Mesenchymal stem cell (in vitro differentiated cells and primary cell): ENCODE measurements around the gene AQP10.
"Not testable (repeated sequence)": the region's sequence is repeated elsewhere in the genome, so short reads cannot be mapped to it uniquely, and the experiment has no call there.

Experiments used
- DNase-seq: peaks from one replicate; pipeline ENCODE4 v3.0.0-alpha.2; 2013
- H2AFZ ChIP-seq: one replicate; pipeline ENCODE4 v1.6.1; 2013; ENCODE audit warnings: low read depth, mild to moderate bottlenecking, control low read depth, inconsistent platforms, low read length, moderate library complexity
- H2AK5ac ChIP-seq: 2 replicates; pipeline ENCODE4 v1.6.1; 2013; ENCODE audit warnings: low read length, moderate library complexity, mild to moderate bottlenecking, inconsistent platforms; ENCODE audit not compliant: severe bottlenecking
- H2BK120ac ChIP-seq: one replicate; pipeline ENCODE4 v1.6.1; 2013; ENCODE audit warnings: low read depth, mild to moderate bottlenecking, inconsistent platforms, low read length, moderate library complexity
- H2BK12ac ChIP-seq, 2 experiments: one replicate each; pipeline ENCODE4 v1.6.1; 2013; ENCODE audit warnings: inconsistent platforms in 2 of 2, low read length in 2 of 2, mild to moderate bottlenecking in 2 of 2, moderate library complexity in 2 of 2, control low read depth in 1 of 2
- H2BK15ac ChIP-seq: one replicate; pipeline ENCODE4 v1.6.1; 2013; ENCODE audit warnings: mild to moderate bottlenecking, low read depth, inconsistent platforms; ENCODE audit not compliant: poor library complexity, severe bottlenecking
- H2BK5ac ChIP-seq: 2 replicates; pipeline ENCODE4 v1.6.1; 2013; ENCODE audit warnings: low read depth, mild to moderate bottlenecking, low read length, control low read depth, inconsistent platforms; ENCODE audit not compliant: poor library complexity, severe bottlenecking
- H3K14ac ChIP-seq, 2 experiments: one replicate each; pipeline ENCODE4 v1.6.1; 2013; ENCODE audit warnings: inconsistent platforms in 2 of 2, low read length in 2 of 2, control low read depth in 1 of 2, mild to moderate bottlenecking in 1 of 2, moderate library complexity in 1 of 2
- H3K18ac ChIP-seq, 2 experiments: one replicate each; pipeline ENCODE4 v1.6.1; 2013; ENCODE audit warnings: inconsistent platforms in 2 of 2, low read length in 2 of 2, control low read depth in 1 of 2, low read depth in 1 of 2, mild to moderate bottlenecking in 1 of 2
- H3K23ac ChIP-seq, 2 experiments: one replicate each; pipeline ENCODE4 v1.6.1; 2013; ENCODE audit warnings: inconsistent platforms in 2 of 2, low read length in 2 of 2, mild to moderate bottlenecking in 2 of 2, moderate library complexity in 2 of 2, control low read depth in 1 of 2
- H3K27ac ChIP-seq: 2 replicates; pipeline ENCODE4 v1.5.1; 2013; ENCODE audit warnings: mild to moderate bottlenecking, moderate library complexity, low read length, control low read depth, inconsistent platforms; ENCODE audit not compliant: poor library complexity, severe bottlenecking
- H3K27me3 ChIP-seq, 2 experiments: 2 replicates each; pipeline versions ENCODE4 v1.6.1 to v1.7.0; 2013; ENCODE audit warnings: low read length in 2 of 2, mild to moderate bottlenecking in 2 of 2, moderate library complexity in 2 of 2, control low read depth in 1 of 2, inconsistent platforms in 1 of 2; ENCODE audit not compliant: control insufficient read depth in 1 of 2, insufficient read depth in 1 of 2
- H3K36me3 ChIP-seq, 2 experiments: 2 replicates each; pipeline versions ENCODE4 v1.6.1 to v1.7.0; 2013; ENCODE audit warnings: low read length in 2 of 2, control low read depth in 1 of 2, inconsistent platforms in 1 of 2, low read depth in 1 of 2, mild to moderate bottlenecking in 1 of 2; ENCODE audit not compliant: insufficient read depth in 2 of 2, control insufficient read depth in 1 of 2
- H3K4ac ChIP-seq, 2 experiments: one replicate each; pipeline ENCODE4 v1.6.1; 2013; ENCODE audit warnings: inconsistent platforms in 2 of 2, low read length in 2 of 2, mild to moderate bottlenecking in 2 of 2, moderate library complexity in 2 of 2, control low read depth in 1 of 2, low read depth in 1 of 2
- H3K4me1 ChIP-seq: 2 replicates; pipeline ENCODE4 v1.6.1; 2013; ENCODE audit warnings: low read depth, low read length, control low read depth; ENCODE audit not compliant: control insufficient read depth, insufficient read depth
- H3K4me2 ChIP-seq: 2 replicates; pipeline ENCODE4 v1.6.1; 2013; ENCODE audit warnings: low read length, mild to moderate bottlenecking, inconsistent platforms; ENCODE audit not compliant: poor library complexity, severe bottlenecking
- H3K4me3 ChIP-seq, 2 experiments: 2 replicates each; pipeline versions ENCODE4 v1.5.1 to v1.7.0; 2013; ENCODE audit warnings: low read length in 2 of 2, mild to moderate bottlenecking in 2 of 2, control low read depth in 1 of 2, low read depth in 1 of 2; ENCODE audit not compliant: insufficient read depth in 1 of 2
- H3K79me1 ChIP-seq: replicated peaks from 2 replicates; pipeline ENCODE4 v1.6.1; 2013; ENCODE audit warnings: mild to moderate bottlenecking, control low read depth, low read length, inconsistent platforms; ENCODE audit not compliant: poor library complexity, severe bottlenecking
- H3K9ac ChIP-seq: 2 replicates; pipeline ENCODE4 v1.7.0; 2013; ENCODE audit warnings: mild to moderate bottlenecking, low read length, moderate library complexity
- H3K9me3 ChIP-seq: 2 replicates; pipeline ENCODE4 v1.7.0; 2013; ENCODE audit warnings: mild to moderate bottlenecking, low read length; ENCODE audit not compliant: control insufficient read depth
- H4K8ac ChIP-seq: one replicate; pipeline ENCODE4 v1.6.1; 2013; ENCODE audit warnings: inconsistent platforms, mild to moderate bottlenecking, low read length, moderate library complexity
- H4K91ac ChIP-seq: one replicate; pipeline ENCODE4 v1.6.1; 2013; ENCODE audit warnings: mild to moderate bottlenecking, low read length, inconsistent platforms
- WGBS: methylation state at CpG from one replicate; pipeline ENCODE4 v1.1.7; 2013; ENCODE audit warnings: mixed read lengths; 5-methylcytosine and 5-hydroxymethylcytosine counted together

The AQP10 gene

DNA sequence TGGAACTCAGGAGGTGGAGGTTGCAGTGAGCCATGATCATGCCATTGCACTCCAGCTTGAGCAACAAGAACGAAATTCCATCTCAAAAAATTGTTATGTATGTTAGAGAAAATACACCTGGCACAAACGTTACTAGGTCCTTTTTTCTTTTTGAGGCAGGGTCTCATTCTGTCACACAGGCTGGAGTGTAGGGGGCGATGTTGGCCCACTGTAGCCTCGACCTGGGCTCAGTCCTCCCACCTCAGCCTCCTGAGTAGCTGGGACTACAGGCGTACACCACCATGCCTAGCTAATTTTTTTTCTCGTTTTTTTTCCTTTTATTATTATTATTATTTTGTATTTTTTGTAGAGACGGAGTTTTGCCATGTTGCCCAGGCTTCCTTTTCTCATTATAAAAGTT lies 44.1 kb upstream of the AQP10 start:
- no peak for DNase-seq
- Histone ChIP-seq H3K27ac (no peak overlapping the region), H2AK5ac (no peak overlapping the region), H3K23ac (no peak overlapping the region), H3K14ac (no peak overlapping the region), H4K8ac (no peak overlapping the region), H2BK120ac (no peak overlapping the region), H3K18ac (no peak overlapping the region), H2BK15ac (no peak overlapping the region), H3K79me1 (peaks cover 13% of the 10 kb centered on the region), H3K4me2 (no peak overlapping the region), H3K9me3 (no peaks in the 10 kb centered on the region), H2AFZ (no peak overlapping the region), H2BK12ac (no peak overlapping the region), H3K27me3 (no peaks in the 10 kb centered on the region), H3K4ac (no peak overlapping the region), H2BK5ac (no peak overlapping the region), H4K91ac (no peak overlapping the region), H3K9ac (no peak overlapping the region), H3K4me1 (peaks cover 4% of the 10 kb centered on the region), H3K36me3 (peaks cover 14 to 25% of the 10 kb centered on the region in 2 experiments), H3K4me3 (no peak overlapping the region)
- WGBS = 88% methylated on average over 3 of the region's 7 CpGs

DNA sequence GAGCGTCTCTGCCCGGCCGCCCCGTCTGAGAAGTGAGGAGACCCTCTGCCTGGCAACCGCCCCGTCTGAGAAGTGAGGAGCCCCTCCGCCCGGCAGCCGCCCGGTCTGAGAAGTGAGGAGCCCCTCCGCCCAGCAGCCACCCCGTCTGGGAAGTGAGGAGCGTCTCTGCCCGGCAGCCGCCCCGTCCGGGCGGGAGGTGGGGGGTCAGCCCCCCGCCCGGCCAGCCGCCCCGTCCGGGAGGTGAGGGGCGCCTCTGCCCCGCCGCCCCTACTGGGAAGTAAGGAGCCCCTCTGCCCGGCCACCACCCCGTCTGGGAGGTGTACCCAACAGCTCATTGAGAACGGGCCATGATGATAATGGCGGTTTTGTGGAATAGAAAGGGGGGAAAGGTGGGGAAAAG lies 33.3 kb upstream of the AQP10 start:
- H4K8ac ChIP-seq, H3K14ac ChIP-seq, DNase-seq, H3K27ac ChIP-seq, H2AK5ac ChIP-seq, H3K23ac ChIP-seq, H3K36me3 ChIP-seq, H2BK15ac ChIP-seq, H3K4me2 ChIP-seq, H3K18ac ChIP-seq, H4K91ac ChIP-seq, H3K4me1 ChIP-seq, H3K4ac ChIP-seq, H3K79me1 ChIP-seq, H2BK12ac ChIP-seq, H2BK5ac ChIP-seq, H2AFZ ChIP-seq, H2BK120ac ChIP-seq, H3K9ac ChIP-seq, H3K9me3 ChIP-seq, H3K4me3 ChIP-seq, H3K27me3 ChIP-seq: not testable (repeated sequence)
- WGBS = 100% methylated on average over 3 of the region's 30 CpGs

GRCh38 chr1:154288661-154289060 lies 32.2 kb upstream of the AQP10 start:
- no peak overlapping the region for H2BK12ac ChIP-seq
- no peak overlapping the region for H2AK5ac ChIP-seq
- no peak overlapping the region for H3K4ac ChIP-seq
- no peak overlapping the region for H2BK5ac ChIP-seq
- no peak overlapping the region for H3K14ac ChIP-seq
- WGBS = 73% methylated on average over 3 of the region's 3 CpGs
- H3K18ac ChIP-seq = no peak overlapping the region
- no peak overlapping the region for H2BK120ac ChIP-seq
- H3K4me1 ChIP-seq = no peaks in the 10 kb centered on the region
- H2AFZ ChIP-seq = no peak overlapping the region
- no peak overlapping the region for H2BK15ac ChIP-seq
- H3K4me2 ChIP-seq = no peak overlapping the region
- no peak overlapping the region for H3K4me3 ChIP-seq
- peaks cover 0 to 4% of the 10 kb centered on the region in 2 experiments for H3K27me3 ChIP-seq
- H3K36me3 ChIP-seq = no peaks in the 10 kb centered on the region
- H3K79me1 ChIP-seq = no peaks in the 10 kb centered on the region
- H4K91ac ChIP-seq = no peak overlapping the region
- no peak overlapping the region for H3K27ac ChIP-seq
- peaks cover 2% of the 10 kb centered on the region for H3K9me3 ChIP-seq
- no peak overlapping the region for H3K23ac ChIP-seq
- no peak overlapping the region for H3K9ac ChIP-seq
- no peak overlapping the region for H4K8ac ChIP-seq
- DNase-seq = no peak

DNA sequence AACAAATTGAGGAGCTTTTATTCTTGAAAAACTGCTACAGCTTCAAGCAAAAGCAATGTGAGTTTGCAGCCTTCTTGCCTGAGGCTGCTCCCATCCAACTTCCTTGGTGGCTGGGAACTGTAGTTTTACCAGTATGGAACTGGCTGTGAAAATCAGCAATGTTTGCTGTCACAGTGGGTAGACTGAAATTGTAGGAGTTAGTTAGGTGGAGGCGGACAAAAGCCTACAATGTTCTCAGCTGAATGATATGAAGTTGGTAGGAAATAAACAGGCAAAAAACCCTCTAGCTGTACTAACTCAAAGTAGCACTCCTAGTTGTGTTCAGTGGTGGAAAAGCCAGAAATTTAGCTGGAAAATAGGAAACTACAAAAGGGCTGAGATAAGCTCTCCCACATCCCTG lies 30.0 kb upstream of the AQP10 start:
- no peak overlapping the region for H2AFZ ChIP-seq
- no peak overlapping the region for H2BK5ac ChIP-seq
- no peak overlapping the region for H3K14ac ChIP-seq
- no peak overlapping the region for H3K23ac ChIP-seq
- H3K4me3 ChIP-seq = no peak overlapping the region
- no peaks in the 10 kb centered on the region for H3K4me1 ChIP-seq
- H3K9ac ChIP-seq = no peak overlapping the region
- no peaks in the 10 kb centered on the region for H3K36me3 ChIP-seq
- H2BK15ac ChIP-seq = no peak overlapping the region
- H2AK5ac ChIP-seq = no peak overlapping the region
- peaks cover 0 to 4% of the 10 kb centered on the region in 2 experiments for H3K27me3 ChIP-seq
- H3K4ac ChIP-seq = no peak overlapping the region
- no peak overlapping the region for H3K27ac ChIP-seq
- no peak overlapping the region for H4K91ac ChIP-seq
- H3K79me1 ChIP-seq = no peaks in the 10 kb centered on the region
- H3K4me2 ChIP-seq = no peak overlapping the region
- no peak for DNase-seq
- no peak overlapping the region for H2BK12ac ChIP-seq
- H4K8ac ChIP-seq = no peak overlapping the region
- H2BK120ac ChIP-seq = no peak overlapping the region
- peaks cover 18% of the 10 kb centered on the region for H3K9me3 ChIP-seq
- WGBS = 80% methylated on average over 1 of the region's 1 CpG
- H3K18ac ChIP-seq = no peak overlapping the region
